Stimulated activated CD8-positive, alpha-beta memory T cell treated with anti-CD3 and anti-CD28 coated beads, Interleukin-15, amount 100 ng/mL, for 48 hours (primary cell): ENCODE data around the gene COLGALT1.

Experiments used
- DNase-seq, 2 donors: peaks; one replicate each; pipeline ENCODE4 v3.0.0-alpha.2; 2020; ENCODE audit warnings: low read depth in 2 of 2

Gene COLGALT1

GRCh38 chr19:17598953-17599352, 43.5 kb downstream of the COLGALT1 start:
- DNase-seq = no peak

- DNase-seq = no peak
Measured at GRCh38 chr19:17599780-17600179, 44.3 kb downstream of the COLGALT1 start.

GRCh38 chr19:17601683-17602082, 46.2 kb downstream of the COLGALT1 start:
- DNase-seq = no peak

- DNase-seq = no peak
Measured at GRCh38 chr19:17602217-17602616, 46.8 kb downstream of the COLGALT1 start.

- DNase-seq = no peak
Measured at GRCh38 chr19:17602872-17603510, 47.5 kb downstream of the COLGALT1 start.

GRCh38 chr19:17604372-17605025, 49.0 kb downstream of the COLGALT1 start:
- no peak for DNase-seq

- DNase-seq = no peak
Measured at GRCh38 chr19:17605117-17605516, 49.7 kb downstream of the COLGALT1 start.

- DNase-seq = peak; percentile 66 to 77
Measured at GRCh38 chr19:17605761-17606589, 50.5 kb downstream of the COLGALT1 start.

GRCh38 chr19:17606590-17607185, 51.2 kb downstream of the COLGALT1 start:
- DNase-seq = no peak

- no peak for DNase-seq
Measured at GRCh38 chr19:17607936-17608335, 52.5 kb downstream of the COLGALT1 start.

- no peak for DNase-seq
Measured at GRCh38 chr19:17610384-17610783, 54.9 kb downstream of the COLGALT1 start.

- no peak for DNase-seq
Measured at GRCh38 chr19:17611462-17612244, 56.2 kb downstream of the COLGALT1 start.

GRCh38 chr19:17614476-17614875, 59.0 kb downstream of the COLGALT1 start:
- DNase-seq = no peak

GRCh38 chr19:17615889-17616685, 60.6 kb downstream of the COLGALT1 start:
- DNase-seq = no peak

GRCh38 chr19:17616686-17616960, 61.2 kb downstream of the COLGALT1 start:
- no peak for DNase-seq

- no peak for DNase-seq
Measured at GRCh38 chr19:17616961-17617806, 61.7 kb downstream of the COLGALT1 start.

GRCh38 chr19:17617807-17618192, 62.4 kb downstream of the COLGALT1 start:
- DNase-seq = no peak

GRCh38 chr19:17618281-17618903, 62.9 kb downstream of the COLGALT1 start:
- DNase-seq = no peak

- no peak for DNase-seq
Measured at GRCh38 chr19:17618936-17619335, 63.5 kb downstream of the COLGALT1 start.

GRCh38 chr19:17620696-17621095, 65.2 kb downstream of the COLGALT1 start:
- DNase-seq = no peak
